GM12878 (cell line): ENCODE data around the gene LYPLAL1.

ENCODE experiments used
- ATF7 ChIP-seq: fragments of 450-650 bp; IDR thresholded peaks from 2 replicates; pipeline ENCODE4 v1.6.1; 2016; ENCODE audit warnings: low read depth, mild to moderate bottlenecking
- CBFB ChIP-seq: IDR thresholded peaks from 2 replicates; pipeline ENCODE4 v1.6.1; 2016; ENCODE audit warnings: antibody characterized with exemption, low read depth
- CHD2 ChIP-seq: IDR thresholded peaks from 2 replicates; pipeline ENCODE4 v1.6.1; 2011; ENCODE audit warnings: low read depth, low read length, improper control_type of control experiment, borderline replicate concordance
- DPF2 ChIP-seq: fragments of 450-650 bp; IDR thresholded peaks from 2 replicates; pipeline ENCODE4 v1.6.1; 2017; ENCODE audit warnings: mild to moderate bottlenecking
- EP300 ChIP-seq, 2 experiments: fragments of 150-350 bp in 1 of 2; IDR thresholded peaks; 2 replicates each; pipeline ENCODE4 v1.6.1; 2011 to 2012; ENCODE audit warnings: low read depth in 2 of 2, low read length in 2 of 2, borderline replicate concordance in 1 of 2, improper control_type of control experiment in 1 of 2, inconsistent platforms in 1 of 2; ENCODE audit not compliant: control insufficient read depth in 1 of 2
- RCOR1 ChIP-seq: conservative IDR thresholded peaks from 2 replicates; pipeline ENCODE4 v1.6.1; 2012; ENCODE audit warnings: low read depth, low read length, improper control_type of control experiment
- SMAD1 ChIP-seq: fragments of 450-650 bp; IDR thresholded peaks from 2 replicates; pipeline ENCODE4 v1.6.1; 2018; ENCODE audit warnings: mild to moderate bottlenecking, low read depth; ENCODE audit not compliant: partially characterized antibody
- SUPT20H ChIP-seq: IDR thresholded peaks from 2 replicates; pipeline ENCODE4 v1.6.1; 2011; ENCODE audit warnings: low read depth, mild to moderate bottlenecking, low read length, moderate library complexity, borderline replicate concordance; ENCODE audit not compliant: control insufficient read depth
- TCF12 ChIP-seq: IDR thresholded peaks from 2 replicates; pipeline ENCODE4 v1.6.1; 2011; ENCODE audit warnings: low read depth, mild to moderate bottlenecking, low read length
- TF ChIP-seq, protein P1 (sequence below): IDR thresholded peaks from 2 replicates; pipeline ENCODE4 v1.6.1; 2012; ENCODE audit warnings: low read depth, low read length, improper control_type of control experiment
- TF ChIP-seq, protein P2 (sequence below): fragments of 150-350 bp; IDR thresholded peaks from 2 replicates; pipeline ENCODE4 v1.6.1; 2014; ENCODE audit warnings: mild to moderate bottlenecking, low read depth, low read length
- TF ChIP-seq, protein P3 (sequence below), 3 experiments: IDR thresholded peaks in 2 of 3; conservative IDR thresholded peaks in 1 of 3; 2 replicates each; pipeline ENCODE4 v1.5.1; 2011; ENCODE audit warnings: low read depth in 3 of 3, low read length in 3 of 3, mild to moderate bottlenecking in 3 of 3, control low read depth in 2 of 3, moderate library complexity in 2 of 3, inconsistent platforms in 1 of 3, mixed read lengths in 1 of 3; ENCODE audit not compliant: control insufficient read depth in 2 of 3, insufficient read depth in 1 of 3; ENCODE audit errors: extremely low read depth in 1 of 3
- TF ChIP-seq, protein P4 (sequence below): fragments of 450-650 bp; IDR thresholded peaks from 2 replicates; pipeline ENCODE4 v1.6.1; 2016; ENCODE audit warnings: mild to moderate bottlenecking, moderate library complexity, borderline replicate concordance

DNA sequence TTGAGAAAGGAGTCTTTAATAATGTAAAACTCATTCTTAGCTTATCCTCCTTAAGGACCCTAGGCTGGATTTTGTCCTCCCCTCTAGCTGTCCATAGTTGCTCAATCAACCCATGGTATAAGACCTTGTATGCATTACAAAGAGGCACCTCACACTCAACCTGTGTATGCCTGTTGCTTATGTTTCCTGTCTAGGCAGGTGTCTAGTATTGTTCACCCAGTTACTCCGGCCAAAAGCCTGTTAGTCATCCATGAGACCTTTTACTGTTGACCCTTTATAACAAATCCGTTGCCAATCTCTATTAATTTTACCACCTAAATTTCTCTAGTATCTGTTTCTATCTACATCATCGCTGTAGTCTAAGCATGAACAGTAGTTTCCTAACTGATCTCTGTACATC is 3.7 kb downstream of the LYPLAL1 start:
- no peak for TF ChIP-seq CHD2
- TF ChIP-seq, protein P1, sequence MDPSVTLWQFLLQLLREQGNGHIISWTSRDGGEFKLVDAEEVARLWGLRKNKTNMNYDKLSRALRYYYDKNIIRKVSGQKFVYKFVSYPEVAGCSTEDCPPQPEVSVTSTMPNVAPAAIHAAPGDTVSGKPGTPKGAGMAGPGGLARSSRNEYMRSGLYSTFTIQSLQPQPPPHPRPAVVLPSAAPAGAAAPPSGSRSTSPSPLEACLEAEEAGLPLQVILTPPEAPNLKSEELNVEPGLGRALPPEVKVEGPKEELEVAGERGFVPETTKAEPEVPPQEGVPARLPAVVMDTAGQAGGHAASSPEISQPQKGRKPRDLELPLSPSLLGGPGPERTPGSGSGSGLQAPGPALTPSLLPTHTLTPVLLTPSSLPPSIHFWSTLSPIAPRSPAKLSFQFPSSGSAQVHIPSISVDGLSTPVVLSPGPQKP = no peak
- no peak for TF ChIP-seq CBFB
- TF ChIP-seq SMAD1 = no peak
- TF ChIP-seq, protein P2, sequence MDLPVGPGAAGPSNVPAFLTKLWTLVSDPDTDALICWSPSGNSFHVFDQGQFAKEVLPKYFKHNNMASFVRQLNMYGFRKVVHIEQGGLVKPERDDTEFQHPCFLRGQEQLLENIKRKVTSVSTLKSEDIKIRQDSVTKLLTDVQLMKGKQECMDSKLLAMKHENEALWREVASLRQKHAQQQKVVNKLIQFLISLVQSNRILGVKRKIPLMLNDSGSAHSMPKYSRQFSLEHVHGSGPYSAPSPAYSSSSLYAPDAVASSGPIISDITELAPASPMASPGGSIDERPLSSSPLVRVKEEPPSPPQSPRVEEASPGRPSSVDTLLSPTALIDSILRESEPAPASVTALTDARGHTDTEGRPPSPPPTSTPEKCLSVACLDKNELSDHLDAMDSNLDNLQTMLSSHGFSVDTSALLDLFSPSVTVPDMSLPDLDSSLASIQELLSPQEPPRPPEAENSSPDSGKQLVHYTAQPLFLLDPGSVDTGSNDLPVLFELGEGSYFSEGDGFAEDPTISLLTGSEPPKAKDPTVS = no peak
- TF ChIP-seq SUPT20H = no peak
- TF ChIP-seq, protein P3, sequence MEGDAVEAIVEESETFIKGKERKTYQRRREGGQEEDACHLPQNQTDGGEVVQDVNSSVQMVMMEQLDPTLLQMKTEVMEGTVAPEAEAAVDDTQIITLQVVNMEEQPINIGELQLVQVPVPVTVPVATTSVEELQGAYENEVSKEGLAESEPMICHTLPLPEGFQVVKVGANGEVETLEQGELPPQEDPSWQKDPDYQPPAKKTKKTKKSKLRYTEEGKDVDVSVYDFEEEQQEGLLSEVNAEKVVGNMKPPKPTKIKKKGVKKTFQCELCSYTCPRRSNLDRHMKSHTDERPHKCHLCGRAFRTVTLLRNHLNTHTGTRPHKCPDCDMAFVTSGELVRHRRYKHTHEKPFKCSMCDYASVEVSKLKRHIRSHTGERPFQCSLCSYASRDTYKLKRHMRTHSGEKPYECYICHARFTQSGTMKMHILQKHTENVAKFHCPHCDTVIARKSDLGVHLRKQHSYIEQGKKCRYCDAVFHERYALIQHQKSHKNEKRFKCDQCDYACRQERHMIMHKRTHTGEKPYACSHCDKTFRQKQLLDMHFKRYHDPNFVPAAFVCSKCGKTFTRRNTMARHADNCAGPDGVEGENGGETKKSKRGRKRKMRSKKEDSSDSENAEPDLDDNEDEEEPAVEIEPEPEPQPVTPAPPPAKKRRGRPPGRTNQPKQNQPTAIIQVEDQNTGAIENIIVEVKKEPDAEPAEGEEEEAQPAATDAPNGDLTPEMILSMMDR (IDR thresholded peaks at IDR 0.05 in 2 of 3, conservative IDR thresholded peaks at IDR 0.05 in 1 of 3; ENCODE audit: control insufficient read depth in 2 of 3, extremely low read depth in 1 of 3, insufficient read depth in 1 of 3, low read depth in 3 of 3, low read length in 3 of 3) = no peak
- TF ChIP-seq EP300 (IDR thresholded peaks at IDR 0.05; ENCODE audit: borderline replicate concordance in 1 of 2, control insufficient read depth in 1 of 2, low read depth in 2 of 2, low read length in 2 of 2) = no peak
- TF ChIP-seq ATF7 = no peak
- TF ChIP-seq, protein P4, sequence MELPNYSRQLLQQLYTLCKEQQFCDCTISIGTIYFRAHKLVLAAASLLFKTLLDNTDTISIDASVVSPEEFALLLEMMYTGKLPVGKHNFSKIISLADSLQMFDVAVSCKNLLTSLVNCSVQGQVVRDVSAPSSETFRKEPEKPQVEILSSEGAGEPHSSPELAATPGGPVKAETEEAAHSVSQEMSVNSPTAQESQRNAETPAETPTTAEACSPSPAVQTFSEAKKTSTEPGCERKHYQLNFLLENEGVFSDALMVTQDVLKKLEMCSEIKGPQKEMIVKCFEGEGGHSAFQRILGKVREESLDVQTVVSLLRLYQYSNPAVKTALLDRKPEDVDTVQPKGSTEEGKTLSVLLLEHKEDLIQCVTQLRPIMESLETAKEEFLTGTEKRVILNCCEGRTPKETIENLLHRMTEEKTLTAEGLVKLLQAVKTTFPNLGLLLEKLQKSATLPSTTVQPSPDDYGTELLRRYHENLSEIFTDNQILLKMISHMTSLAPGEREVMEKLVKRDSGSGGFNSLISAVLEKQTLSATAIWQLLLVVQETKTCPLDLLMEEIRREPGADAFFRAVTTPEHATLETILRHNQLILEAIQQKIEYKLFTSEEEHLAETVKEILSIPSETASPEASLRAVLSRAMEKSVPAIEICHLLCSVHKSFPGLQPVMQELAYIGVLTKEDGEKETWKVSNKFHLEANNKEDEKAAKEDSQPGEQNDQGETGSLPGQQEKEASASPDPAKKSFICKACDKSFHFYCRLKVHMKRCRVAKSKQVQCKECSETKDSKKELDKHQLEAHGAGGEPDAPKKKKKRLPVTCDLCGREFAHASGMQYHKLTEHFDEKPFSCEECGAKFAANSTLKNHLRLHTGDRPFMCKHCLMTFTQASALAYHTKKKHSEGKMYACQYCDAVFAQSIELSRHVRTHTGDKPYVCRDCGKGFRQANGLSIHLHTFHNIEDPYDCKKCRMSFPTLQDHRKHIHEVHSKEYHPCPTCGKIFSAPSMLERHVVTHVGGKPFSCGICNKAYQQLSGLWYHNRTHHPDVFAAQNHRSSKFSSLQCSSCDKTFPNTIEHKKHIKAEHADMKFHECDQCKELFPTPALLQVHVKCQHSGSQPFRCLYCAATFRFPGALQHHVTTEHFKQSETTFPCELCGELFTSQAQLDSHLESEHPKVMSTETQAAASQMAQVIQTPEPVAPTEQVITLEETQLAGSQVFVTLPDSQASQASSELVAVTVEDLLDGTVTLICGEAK = no peak
- no peak for TF ChIP-seq DPF2
- TF ChIP-seq TCF12 = no peak
- no peak for TF ChIP-seq RCOR1
